Activated naive CD8-positive, alpha-beta T cell treated with anti-CD3 and anti-CD28 coated beads for 36 hours (primary cell): ENCODE measurements around the gene HOXD9. TPM values are rescaled to one million over a fixed set of nuclear protein-coding genes. Genes with fewer than 3 reads are reported as not detected.
A peak's percentile ranks its signal among the peaks of the same experiment; 100 is the strongest.

Source experiments
- DNase-seq: peaks from one replicate; pipeline ENCODE4 v3.0.0; 2021
- H3K27ac Mint-ChIP-seq: one replicate; pipeline ENCODE4 v1.8.0; 2022; ENCODE audit warnings: mild to moderate bottlenecking, moderate library complexity, mixed read lengths
- H3K27me3 Mint-ChIP-seq: one replicate; pipeline ENCODE4 v1.8.0; 2022; ENCODE audit warnings: mild to moderate bottlenecking, mixed read lengths
- H3K36me3 Mint-ChIP-seq: one replicate; pipeline ENCODE4 v1.8.0; 2021; ENCODE audit warnings: mild to moderate bottlenecking, mixed read lengths
- H3K4me1 Mint-ChIP-seq: one replicate; pipeline ENCODE4 v1.8.0; 2021; ENCODE audit warnings: mixed read lengths
- H3K4me3 Mint-ChIP-seq: one replicate; pipeline ENCODE4 v1.8.0; 2022; ENCODE audit warnings: mild to moderate bottlenecking, moderate library complexity, mixed read lengths
- H3K9me3 Mint-ChIP-seq: one replicate; pipeline ENCODE4 v1.8.0; 2022; ENCODE audit warnings: mixed read lengths
- total RNA-seq, 2 experiments: library from RNA; stranded (reverse); gene quantifications; one replicate each; pipeline ENCODE4 v1.2.3, GENCODE V29; 2021

Gene HOXD9
- total RNA-seq, 2 experiments from 2014 or later, result not detected

DNA sequence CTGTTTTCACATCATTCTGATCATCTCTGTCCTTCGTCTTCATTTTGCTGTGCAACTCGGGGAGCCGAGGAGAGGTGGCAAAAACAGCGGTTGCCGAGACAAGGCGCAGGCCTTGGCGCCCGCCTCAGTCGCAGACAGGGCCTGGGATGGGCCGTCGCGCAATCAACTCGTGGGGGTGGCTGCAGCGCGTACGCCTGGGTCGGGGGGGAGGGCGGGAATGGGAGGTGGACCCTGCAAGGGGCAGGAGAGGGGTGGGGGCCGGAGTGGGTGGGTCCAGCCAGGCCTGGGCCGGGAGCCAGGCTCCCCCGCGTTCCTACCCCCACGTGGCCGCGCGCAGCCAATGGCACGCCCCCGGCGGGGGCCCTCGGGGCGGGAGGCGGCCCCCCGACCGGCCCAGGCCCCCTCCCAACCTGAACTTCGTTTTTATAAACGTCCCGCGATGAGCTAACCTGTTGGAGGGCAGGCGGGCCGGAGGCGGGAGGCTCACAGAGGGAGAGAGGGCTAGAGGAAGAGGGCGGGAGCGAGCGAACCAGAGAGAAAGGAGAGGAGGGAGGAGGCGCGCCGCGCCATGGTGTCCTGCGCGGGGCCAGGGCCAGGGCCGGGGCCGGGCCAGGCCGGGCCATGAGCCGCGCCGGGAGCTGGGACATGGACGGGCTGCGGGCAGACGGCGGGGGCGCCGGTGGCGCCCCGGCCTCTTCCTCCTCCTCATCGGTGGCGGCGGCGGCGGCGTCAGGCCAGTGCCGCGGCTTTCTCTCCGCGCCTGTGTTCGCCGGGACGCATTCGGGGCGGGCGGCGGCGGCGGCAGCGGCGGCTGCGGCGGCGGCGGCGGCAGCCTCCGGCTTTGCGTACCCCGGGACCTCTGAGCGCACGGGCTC is 30.0 kb upstream of the HOXD9 start, which contains the start of gene HOXD13:
Gene HOXD13 (plus strand): TSS at position 452 of the 875 bp plus-strand sequence. CDS start 170 bp downstream, at position 622.
- H3K4me1 Mint-ChIP-seq, result peaks cover 25% of the 10 kb centered on the region
- H3K27me3 Mint-ChIP-seq, result peaks cover 94% of the 10 kb centered on the region
- peaks cover 7% of the 10 kb centered on the region for H3K36me3 Mint-ChIP-seq
- DNase-seq, result no peak
- peak within 1 kb of the TSS; percentile 52 for H3K27ac Mint-ChIP-seq
- H3K4me3 Mint-ChIP-seq, result no peak within 1 kb of the TSS
- H3K9me3 Mint-ChIP-seq, result peaks cover 4% of the 10 kb centered on the region

DNA sequence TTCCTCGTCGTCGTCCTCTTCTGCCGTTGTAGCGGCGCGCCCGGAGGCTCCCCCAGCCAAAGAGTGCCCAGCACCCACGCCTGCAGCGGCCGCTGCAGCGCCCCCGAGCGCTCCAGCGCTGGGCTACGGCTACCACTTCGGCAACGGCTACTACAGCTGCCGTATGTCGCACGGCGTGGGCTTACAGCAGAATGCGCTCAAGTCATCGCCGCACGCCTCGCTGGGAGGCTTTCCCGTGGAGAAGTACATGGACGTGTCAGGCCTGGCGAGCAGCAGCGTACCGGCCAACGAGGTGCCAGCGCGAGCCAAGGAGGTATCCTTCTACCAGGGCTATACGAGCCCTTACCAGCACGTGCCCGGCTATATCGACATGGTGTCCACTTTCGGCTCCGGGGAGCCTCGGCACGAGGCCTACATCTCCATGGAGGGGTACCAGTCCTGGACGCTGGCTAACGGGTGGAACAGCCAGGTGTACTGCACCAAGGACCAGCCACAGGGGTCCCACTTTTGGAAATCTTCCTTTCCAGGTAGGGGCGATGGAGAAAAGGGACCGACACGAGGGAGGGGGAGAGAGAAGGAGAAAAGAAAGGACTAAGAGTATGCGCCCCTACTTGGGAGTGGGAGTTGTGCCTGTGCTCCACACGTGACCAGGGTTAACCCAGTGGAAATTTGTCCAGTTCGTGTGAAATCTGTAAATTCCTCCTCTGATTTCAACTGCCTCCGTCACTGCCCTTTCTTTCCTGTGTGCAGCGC is 29.2 kb upstream of the HOXD9 start:
- no peak overlapping the region for H3K4me3 Mint-ChIP-seq
- peaks cover 94% of the 10 kb centered on the region for H3K27me3 Mint-ChIP-seq
- no peak overlapping the region for H3K27ac Mint-ChIP-seq
- DNase-seq, result no peak
- H3K36me3 Mint-ChIP-seq, result peaks cover 5% of the 10 kb centered on the region
- H3K9me3 Mint-ChIP-seq, result peaks cover 3% of the 10 kb centered on the region
- H3K4me1 Mint-ChIP-seq, result peaks cover 27% of the 10 kb centered on the region

DNA sequence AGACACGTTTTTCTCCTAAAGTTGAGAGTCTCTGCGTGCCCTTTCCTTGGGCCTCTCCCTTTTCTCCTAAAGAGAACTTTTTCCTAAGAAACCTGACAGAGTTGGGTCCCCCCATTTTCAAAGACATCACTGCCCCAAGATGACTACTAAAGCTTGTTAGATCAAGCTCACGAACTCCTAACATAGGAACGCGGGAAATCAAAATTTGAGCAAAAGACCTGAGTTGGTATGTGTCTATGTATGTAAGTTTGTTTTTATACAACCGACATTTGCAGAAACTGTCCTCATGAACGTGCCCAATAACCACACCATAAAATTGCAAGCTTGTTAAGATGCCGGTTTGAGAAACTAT is 28.6 kb upstream of the HOXD9 start:
- no peak overlapping the region for H3K27ac Mint-ChIP-seq
- H3K4me3 Mint-ChIP-seq, result no peak overlapping the region

DNA sequence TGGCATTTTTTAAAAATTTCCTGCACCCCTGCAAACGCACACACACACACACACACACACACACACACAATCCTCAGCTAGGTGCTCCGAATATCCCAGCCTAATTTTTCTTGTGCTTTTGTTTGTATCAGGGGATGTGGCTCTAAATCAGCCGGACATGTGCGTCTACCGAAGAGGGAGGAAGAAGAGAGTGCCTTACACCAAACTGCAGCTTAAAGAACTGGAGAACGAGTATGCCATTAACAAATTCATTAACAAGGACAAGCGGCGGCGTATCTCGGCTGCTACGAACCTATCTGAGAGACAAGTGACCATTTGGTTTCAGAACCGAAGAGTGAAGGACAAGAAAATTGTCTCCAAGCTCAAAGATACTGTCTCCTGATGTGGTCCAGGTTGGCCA is 28.2 kb upstream of the HOXD9 start:
- Mint-ChIP-seq H3K36me3 (peaks cover 4% of the 10 kb centered on the region), H3K4me3 (no peak overlapping the region)

More for the DNA sequence above, 28.6 kb upstream of the HOXD9 start:
- H3K36me3 Mint-ChIP-seq, result peaks cover 4% of the 10 kb centered on the region
- DNase-seq, result no peak
- peaks cover 94% of the 10 kb centered on the region for H3K27me3 Mint-ChIP-seq
- H3K4me1 Mint-ChIP-seq, result peaks cover 26% of the 10 kb centered on the region
- H3K9me3 Mint-ChIP-seq, result peaks cover 3% of the 10 kb centered on the region

DNA sequence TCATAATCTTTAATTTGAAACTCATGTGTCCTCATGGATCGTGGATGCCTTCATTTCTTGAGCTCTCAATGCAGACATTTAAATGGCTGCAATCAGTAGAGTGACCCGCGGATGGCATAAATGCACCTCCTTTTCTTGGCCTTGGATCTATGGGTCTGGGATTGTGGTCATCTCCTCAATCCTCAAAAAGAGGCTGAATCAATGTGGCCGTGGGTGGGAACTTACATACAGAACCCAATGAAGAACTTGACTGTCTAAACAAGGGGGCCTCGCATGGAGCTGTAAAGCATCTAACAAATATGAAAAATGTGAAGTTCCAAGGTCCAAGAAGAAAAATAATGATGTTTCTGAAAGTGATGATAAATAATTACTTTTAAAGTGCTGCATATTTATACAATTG is 27.1 kb upstream of the HOXD9 start:
- Mint-ChIP-seq H3K36me3 (peaks cover 4% of the 10 kb centered on the region), H3K4me1 (peaks cover 26% of the 10 kb centered on the region), H3K27ac (no peak overlapping the region), H3K4me3 (no peak overlapping the region), H3K27me3 (peaks cover 92% of the 10 kb centered on the region), H3K9me3 (peaks cover 3% of the 10 kb centered on the region)
- no peak for DNase-seq

More for the DNA sequence above, 28.2 kb upstream of the HOXD9 start:
- Mint-ChIP-seq H3K9me3 (peaks cover 3% of the 10 kb centered on the region), H3K27me3 (peaks cover 94% of the 10 kb centered on the region), H3K4me1 (peaks cover 26% of the 10 kb centered on the region), H3K27ac (no peak overlapping the region)
- DNase-seq, result no peak

DNA sequence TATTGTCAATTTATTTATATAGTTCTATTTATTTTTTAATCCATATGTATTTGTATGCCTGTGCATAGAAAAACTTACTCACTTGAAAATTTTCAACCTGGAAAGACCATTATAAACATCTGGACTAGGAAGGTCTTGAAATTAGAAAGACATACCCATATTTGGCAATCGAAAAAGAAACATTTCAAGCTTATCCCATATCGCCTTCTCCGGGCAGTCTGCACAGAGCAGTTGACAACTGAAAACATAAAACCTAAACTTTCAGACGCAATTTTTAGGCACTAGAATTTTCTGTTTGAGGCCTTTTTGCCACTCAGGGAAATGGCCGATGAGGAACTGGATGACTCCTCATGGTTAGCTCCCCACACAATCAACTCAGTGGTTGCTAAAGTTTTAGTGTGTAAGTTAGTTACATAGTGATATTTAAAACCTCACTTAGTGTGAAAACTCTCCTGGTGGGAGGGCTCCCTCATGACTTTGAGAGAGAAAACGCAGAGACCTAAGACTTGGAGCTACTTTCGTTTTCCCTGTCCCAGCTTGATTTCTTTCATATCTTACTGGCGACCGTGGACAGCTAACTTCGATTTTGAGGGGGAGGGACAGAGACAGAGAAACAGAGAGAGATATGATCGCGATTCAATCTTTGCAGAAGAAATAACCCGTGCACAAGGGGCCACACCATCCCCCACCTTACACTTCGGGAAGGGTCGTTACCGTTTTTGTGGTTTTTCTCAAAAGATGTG is 26.1 kb upstream of the HOXD9 start:
- Mint-ChIP-seq H3K36me3 (peaks cover 4% of the 10 kb centered on the region), H3K27me3 (peaks cover 92% of the 10 kb centered on the region), H3K4me1 (peaks cover 26% of the 10 kb centered on the region), H3K4me3 (peak overlapping the region; percentile 55), H3K9me3 (peaks cover 3% of the 10 kb centered on the region), H3K27ac (no peak overlapping the region)
- no peak for DNase-seq

DNA sequence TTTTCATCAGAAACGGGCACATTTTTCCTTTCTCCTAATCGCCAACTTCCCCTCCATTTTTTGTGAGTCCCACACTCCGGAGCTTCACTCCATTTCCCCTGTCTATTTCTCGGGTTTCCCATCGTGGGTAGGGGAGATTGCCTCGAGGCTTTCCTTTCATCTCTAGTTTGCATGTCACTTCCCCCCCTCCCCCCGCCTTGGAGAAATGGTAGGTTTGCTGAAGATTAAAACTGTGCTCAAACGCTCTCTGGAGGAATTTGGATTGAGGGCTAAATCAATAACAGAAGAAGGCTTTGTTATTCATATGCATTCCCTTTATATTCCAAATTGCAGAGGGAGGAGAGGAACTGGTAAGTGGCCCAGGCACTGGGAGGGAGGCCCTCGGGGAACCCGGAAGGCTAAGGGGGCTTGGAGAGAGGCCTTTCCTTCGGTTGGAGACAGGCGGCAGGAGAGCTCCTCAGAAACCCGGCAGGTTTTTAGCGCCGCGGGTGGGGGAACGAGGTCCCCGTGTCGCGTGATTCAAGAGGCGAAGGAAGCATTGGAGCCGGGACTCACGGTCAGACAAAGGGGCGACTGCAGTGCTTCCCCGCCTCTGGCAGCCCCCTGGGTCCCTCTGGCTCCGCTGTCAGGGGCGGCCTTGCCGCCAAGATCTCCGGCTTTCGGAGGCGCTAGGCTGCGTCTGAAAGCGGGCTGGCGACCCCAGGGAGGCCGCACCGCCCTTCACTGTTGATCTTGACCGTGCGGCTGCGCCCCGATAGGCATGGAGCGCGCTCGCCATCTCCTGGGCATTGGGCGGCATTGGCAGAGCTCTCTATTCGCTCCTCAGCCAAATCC is 25.3 kb upstream of the HOXD9 start:
- H3K9me3 Mint-ChIP-seq, result peaks cover 1% of the 10 kb centered on the region
- peaks cover 92% of the 10 kb centered on the region for H3K27me3 Mint-ChIP-seq
- H3K36me3 Mint-ChIP-seq, result peaks cover 2% of the 10 kb centered on the region
- peak overlapping the region; percentile 55 for H3K4me3 Mint-ChIP-seq
- H3K27ac Mint-ChIP-seq, result peak overlapping the region; percentile 10
- DNase-seq, result peak; percentile 62
- peaks cover 21% of the 10 kb centered on the region for H3K4me1 Mint-ChIP-seq

DNA sequence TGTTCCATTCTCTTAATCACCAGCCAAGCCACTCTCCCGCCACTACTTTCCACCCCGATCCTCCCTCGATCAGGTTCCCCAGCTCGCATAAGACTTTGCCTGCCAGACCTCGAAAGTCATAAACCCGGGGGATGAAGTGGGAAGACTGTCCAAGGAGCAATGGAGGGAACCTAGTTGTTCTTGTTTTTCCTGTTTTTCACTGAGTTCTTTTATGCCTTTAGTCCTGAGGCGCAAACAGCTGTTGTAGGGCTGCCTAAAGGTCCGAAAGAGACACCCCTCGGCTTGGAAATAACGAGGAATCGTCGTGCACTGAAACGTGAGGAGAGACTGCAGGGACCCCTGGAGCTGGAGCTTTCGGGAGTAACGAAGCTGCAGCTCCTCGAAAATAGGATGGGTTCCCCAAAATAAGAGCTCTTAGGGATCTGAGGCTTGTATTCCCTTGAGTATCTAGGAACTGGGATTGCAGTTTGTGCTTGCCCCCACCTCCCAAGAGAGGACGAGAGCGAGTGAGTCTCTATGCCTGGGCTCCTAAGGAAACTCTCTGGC is 24.6 kb upstream of the HOXD9 start:
- H3K4me3 Mint-ChIP-seq, result peak overlapping the region; percentile 27
- H3K36me3 Mint-ChIP-seq, result peaks cover 2% of the 10 kb centered on the region
- H3K9me3 Mint-ChIP-seq, result peaks cover 1% of the 10 kb centered on the region
- peaks cover 98% of the 10 kb centered on the region for H3K27me3 Mint-ChIP-seq
- H3K27ac Mint-ChIP-seq, result peak overlapping the region; percentile 10
- DNase-seq, result no peak
- H3K4me1 Mint-ChIP-seq, result peaks cover 21% of the 10 kb centered on the region

DNA sequence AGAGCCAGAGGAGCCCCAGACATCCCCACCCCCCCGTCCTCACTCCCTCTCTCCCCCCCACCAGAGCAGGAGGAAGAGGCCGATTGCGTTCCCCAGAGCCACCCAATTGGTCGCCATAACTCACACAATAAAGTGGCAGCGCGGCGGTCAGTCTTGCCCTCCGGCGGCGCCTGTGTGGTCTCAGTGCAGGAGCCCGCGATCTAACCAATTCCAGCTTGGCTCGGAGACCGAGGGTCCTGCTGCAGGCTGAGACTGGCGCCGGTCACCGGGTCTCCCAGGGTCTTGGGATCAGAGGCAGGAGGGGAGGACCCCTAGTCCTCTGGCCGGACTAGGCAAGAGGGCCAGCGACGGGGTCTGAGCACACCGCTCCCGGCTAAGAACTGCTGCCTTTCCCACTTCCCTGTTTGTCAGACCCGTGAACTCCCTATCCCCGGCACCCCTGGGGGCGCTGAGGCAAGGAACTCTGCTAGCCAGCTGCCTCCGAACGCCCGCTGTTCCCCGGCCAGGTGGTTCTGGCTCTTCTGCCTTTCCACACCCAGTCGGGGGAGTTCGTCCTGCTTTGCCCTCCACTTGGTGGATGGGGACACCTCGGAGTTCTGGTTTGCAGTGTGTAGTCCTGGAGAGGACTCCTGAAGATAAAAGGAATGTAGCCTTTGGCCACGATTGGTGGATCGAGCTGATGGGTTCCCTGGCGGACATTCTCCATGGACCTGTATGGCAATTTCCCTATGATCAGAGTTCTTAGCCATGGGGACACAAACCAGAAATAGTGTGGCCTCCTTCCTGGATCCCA is 24.0 kb upstream of the HOXD9 start:
- peaks cover 2% of the 10 kb centered on the region for H3K36me3 Mint-ChIP-seq
- no peak overlapping the region for H3K4me3 Mint-ChIP-seq
- H3K27ac Mint-ChIP-seq, result no peak overlapping the region
- peaks cover 2% of the 10 kb centered on the region for H3K9me3 Mint-ChIP-seq
- peaks cover 98% of the 10 kb centered on the region for H3K27me3 Mint-ChIP-seq
- no peak for DNase-seq
- H3K4me1 Mint-ChIP-seq, result peaks cover 17% of the 10 kb centered on the region

DNA sequence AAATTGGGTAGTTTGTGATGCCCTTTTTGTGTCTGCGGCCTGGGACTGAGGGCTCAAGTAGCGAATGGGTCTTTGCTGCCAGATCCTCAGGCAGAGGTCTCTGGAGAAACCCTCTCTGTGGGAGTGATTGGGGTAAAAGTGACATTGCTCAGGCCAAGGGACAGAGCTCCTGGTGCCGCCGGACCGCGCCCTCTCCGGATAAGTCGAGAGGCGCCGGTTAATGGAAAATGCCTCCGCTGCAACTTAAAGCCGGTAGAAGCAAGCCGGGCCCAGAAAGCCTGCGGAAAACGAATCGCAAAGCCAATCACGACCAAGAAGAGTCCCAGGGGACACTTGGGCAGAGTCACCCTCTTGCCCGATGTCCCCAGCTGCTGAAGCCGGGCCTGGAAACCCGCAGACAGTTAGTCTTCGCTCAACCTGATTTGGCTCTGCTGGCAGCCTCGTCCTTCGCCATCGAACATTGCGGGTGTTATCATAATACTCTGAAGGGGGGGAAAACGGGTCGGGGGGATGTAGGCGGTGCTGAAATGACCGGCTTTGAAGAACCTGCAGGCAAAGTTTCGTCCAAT is 23.3 kb upstream of the HOXD9 start:
- H3K27ac Mint-ChIP-seq, result no peak overlapping the region
- no peak for DNase-seq
- H3K4me3 Mint-ChIP-seq, result no peak overlapping the region
- peaks cover 98% of the 10 kb centered on the region for H3K27me3 Mint-ChIP-seq
- no peaks in the 10 kb centered on the region for H3K36me3 Mint-ChIP-seq
- peaks cover 2% of the 10 kb centered on the region for H3K9me3 Mint-ChIP-seq
- H3K4me1 Mint-ChIP-seq, result peaks cover 17% of the 10 kb centered on the region

DNA sequence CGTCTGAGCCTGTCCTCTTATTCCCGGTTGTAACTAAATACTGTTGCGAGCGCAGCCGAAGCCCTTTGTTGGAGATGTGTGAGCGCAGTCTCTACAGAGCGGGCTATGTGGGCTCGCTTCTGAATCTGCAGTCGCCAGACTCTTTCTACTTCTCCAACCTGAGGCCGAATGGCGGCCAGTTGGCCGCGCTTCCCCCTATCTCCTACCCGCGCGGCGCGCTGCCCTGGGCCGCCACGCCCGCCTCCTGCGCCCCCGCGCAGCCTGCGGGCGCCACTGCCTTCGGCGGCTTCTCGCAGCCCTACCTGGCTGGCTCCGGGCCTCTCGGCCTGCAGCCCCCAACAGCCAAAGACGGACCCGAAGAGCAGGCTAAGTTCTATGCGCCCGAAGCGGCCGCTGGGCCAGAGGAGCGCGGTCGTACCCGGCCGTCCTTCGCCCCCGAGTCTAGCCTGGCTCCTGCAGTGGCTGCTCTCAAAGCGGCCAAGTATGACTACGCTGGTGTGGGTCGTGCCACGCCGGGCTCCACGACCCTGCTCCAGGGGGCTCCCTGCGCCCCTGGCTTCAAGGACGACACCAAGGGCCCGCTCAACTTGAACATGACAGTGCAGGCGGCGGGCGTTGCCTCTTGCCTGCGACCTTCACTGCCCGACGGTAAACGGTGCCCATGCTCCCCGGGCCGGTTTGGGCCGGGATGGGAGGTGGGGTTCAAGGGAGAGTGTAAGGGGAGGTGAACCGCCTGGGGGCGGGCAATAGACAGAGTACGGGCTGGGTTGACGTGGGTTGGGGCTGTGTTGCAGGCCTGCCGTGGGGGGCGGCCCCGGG is 22.6 kb upstream of the HOXD9 start, which contains the start of gene HOXD12:
Gene HOXD12 (plus strand): TSS at position 68 of the 819 bp plus-strand sequence. CDS start 7 bp downstream, at position 75.
- Mint-ChIP-seq H3K9me3 (peaks cover 2% of the 10 kb centered on the region), H3K36me3 (no peaks in the 10 kb centered on the region)

DNA sequence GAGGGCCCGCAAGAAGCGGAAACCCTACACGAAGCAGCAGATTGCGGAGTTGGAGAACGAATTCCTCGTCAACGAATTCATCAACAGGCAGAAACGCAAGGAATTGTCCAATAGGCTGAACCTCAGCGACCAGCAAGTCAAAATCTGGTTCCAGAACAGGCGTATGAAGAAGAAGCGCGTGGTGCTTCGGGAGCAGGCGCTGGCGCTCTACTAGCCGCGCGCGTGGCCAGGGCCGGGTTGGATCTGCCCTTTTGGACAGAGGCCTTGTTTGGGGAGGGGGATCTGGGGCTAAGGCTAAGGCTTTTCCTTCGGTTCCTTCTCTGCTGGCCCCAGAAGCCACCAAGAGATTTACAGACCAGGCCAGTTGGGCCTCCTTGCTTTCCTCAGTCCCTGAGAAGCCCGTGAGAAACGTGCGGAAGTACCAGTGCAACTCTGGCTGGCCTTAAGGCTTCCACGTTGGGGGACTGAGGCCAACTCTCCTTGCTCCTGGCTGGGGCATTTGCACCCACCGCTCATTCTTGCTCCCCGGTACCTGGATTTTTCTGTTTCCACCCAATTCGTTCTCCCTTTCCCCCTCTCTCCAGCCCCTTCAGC is 21.9 kb upstream of the HOXD9 start:
- Mint-ChIP-seq H3K27ac (no peak overlapping the region), H3K27me3 (peaks cover 98% of the 10 kb centered on the region), H3K9me3 (peaks cover 2% of the 10 kb centered on the region), H3K4me1 (peaks cover 29% of the 10 kb centered on the region), H3K36me3 (no peaks in the 10 kb centered on the region), H3K4me3 (no peak overlapping the region)
- DNase-seq, result no peak

More for the DNA sequence above, 22.6 kb upstream of the HOXD9 start, which contains the start of gene HOXD12:
- Mint-ChIP-seq H3K27me3 (peaks cover 98% of the 10 kb centered on the region), H3K27ac (no peak within 1 kb of the TSS), H3K4me3 (no peak within 1 kb of the TSS), H3K4me1 (peaks cover 24% of the 10 kb centered on the region)
- no peak for DNase-seq
